ENCODE data around the gene CGN.

The CGN gene

GRCh38 chr1:151539321-151540020 is 28.3 kb downstream of the CGN start:
- peak; percentile 67 to 95 for DNase-seq (ENCODE audit: low read depth in 1 of 2, low spot score in 1 of 2)
- H3K4me3 ChIP-seq (replicated peaks; ENCODE audit: insufficient read depth, low read length) = peak overlapping the region; percentile 77
- peak overlapping the region; percentile 73 for H3K27ac ChIP-seq (replicated peaks)
- no peaks in the 10 kb centered on the region for H3K27me3 ChIP-seq (ENCODE audit: insufficient read depth, poor library complexity, severe bottlenecking)
- TF ChIP-seq GABPA (IDR thresholded peaks at IDR 0.05; ENCODE audit: low read depth) (no peak), CTCF (IDR thresholded peaks at IDR 0.05; ENCODE audit: insufficient read depth, low read length) (no peak), POLR2AphosphoS5 (IDR thresholded peaks at IDR 0.05; ENCODE audit: low read depth) (no peak; the same call in 1 of the 2 replicates), REST (IDR thresholded peaks at IDR 0.05; ENCODE audit: insufficient replicate concordance, low read depth) (no peak), SPI1 (IDR thresholded peaks at IDR 0.05; ENCODE audit: borderline replicate concordance, low read depth) (peak; percentile 27; the same call in 1 of the 2 replicates)

- peak; percentile 38; the same call in 1 of the 2 replicates for TF ChIP-seq POLR2AphosphoS5 (IDR thresholded peaks at IDR 0.05; ENCODE audit: low read depth)
- TF ChIP-seq SPI1 (IDR thresholded peaks at IDR 0.05; ENCODE audit: borderline replicate concordance, low read depth) = no peak
- peak within 1 kb of the TSS; percentile 77 for H3K4me3 ChIP-seq (replicated peaks; ENCODE audit: insufficient read depth, low read length)
- peak; percentile 80 to 94 for DNase-seq (ENCODE audit: low read depth in 1 of 2, low spot score in 1 of 2)
- no peaks in the 10 kb centered on the region for H3K27me3 ChIP-seq (ENCODE audit: insufficient read depth, poor library complexity, severe bottlenecking)
- H3K27ac ChIP-seq (replicated peaks) = peak within 1 kb of the TSS; percentile 73
Measured at GRCh38 chr1:151540021-151540981, 29.1 kb downstream of the CGN start, which contains the start of gene TUFT1. Gene TUFT1, plus strand, starts transcription at chr1:151540309. Its CDS starts 58 bp downstream, at chr1:151540367.

GRCh38 chr1:151540982-151541377 is 29.8 kb downstream of the CGN start:
- H3K27ac ChIP-seq (replicated peaks) = no peak overlapping the region
- H3K27me3 ChIP-seq (ENCODE audit: insufficient read depth, poor library complexity, severe bottlenecking) = no peaks in the 10 kb centered on the region
- peak overlapping the region; percentile 77 for H3K4me3 ChIP-seq (replicated peaks; ENCODE audit: insufficient read depth, low read length)
- peak in 1 of 2 experiments; percentile 7 for DNase-seq (ENCODE audit: low read depth in 1 of 2, low spot score in 1 of 2)
- TF ChIP-seq SPI1 (IDR thresholded peaks at IDR 0.05; ENCODE audit: borderline replicate concordance, low read depth) = no peak
- no peak for TF ChIP-seq POLR2AphosphoS5 (IDR thresholded peaks at IDR 0.05; ENCODE audit: low read depth)
- no peak for TF ChIP-seq GABPA (IDR thresholded peaks at IDR 0.05; ENCODE audit: low read depth)
- TF ChIP-seq REST (IDR thresholded peaks at IDR 0.05; ENCODE audit: insufficient replicate concordance, low read depth) = no peak
- TF ChIP-seq CTCF (IDR thresholded peaks at IDR 0.05; ENCODE audit: insufficient read depth, low read length) = no peak

- no peak for TF ChIP-seq GABPA (IDR thresholded peaks at IDR 0.05; ENCODE audit: low read depth)
- no peak for TF ChIP-seq POLR2AphosphoS5 (IDR thresholded peaks at IDR 0.05; ENCODE audit: low read depth)
- Histone ChIP-seq H3K27ac (replicated peaks) (no peak overlapping the region), H3K27me3 (ENCODE audit: insufficient read depth, poor library complexity, severe bottlenecking) (no peaks in the 10 kb centered on the region), H3K4me3 (replicated peaks; ENCODE audit: insufficient read depth, low read length) (no peak overlapping the region)
- no peak for DNase-seq (ENCODE audit: low read depth in 1 of 2, low spot score in 1 of 2)
Measured at GRCh38 chr1:151541752-151542151, 30.6 kb downstream of the CGN start.

Data from HL-60 (cell line).